Stimulated activated CD8-positive, alpha-beta memory T cell treated with anti-CD3 and anti-CD28 coated beads, Interleukin-2, amount 100 ng/mL, for 1 hour (primary cell): ENCODE data around the gene PCDHGB3.

Source experiments
- DNase-seq, 2 donors: peaks; one replicate each; pipeline ENCODE4 v3.0.0-alpha.2; 2020; ENCODE audit warnings: low read depth in 2 of 2

PCDHGB3 gene

DNA sequence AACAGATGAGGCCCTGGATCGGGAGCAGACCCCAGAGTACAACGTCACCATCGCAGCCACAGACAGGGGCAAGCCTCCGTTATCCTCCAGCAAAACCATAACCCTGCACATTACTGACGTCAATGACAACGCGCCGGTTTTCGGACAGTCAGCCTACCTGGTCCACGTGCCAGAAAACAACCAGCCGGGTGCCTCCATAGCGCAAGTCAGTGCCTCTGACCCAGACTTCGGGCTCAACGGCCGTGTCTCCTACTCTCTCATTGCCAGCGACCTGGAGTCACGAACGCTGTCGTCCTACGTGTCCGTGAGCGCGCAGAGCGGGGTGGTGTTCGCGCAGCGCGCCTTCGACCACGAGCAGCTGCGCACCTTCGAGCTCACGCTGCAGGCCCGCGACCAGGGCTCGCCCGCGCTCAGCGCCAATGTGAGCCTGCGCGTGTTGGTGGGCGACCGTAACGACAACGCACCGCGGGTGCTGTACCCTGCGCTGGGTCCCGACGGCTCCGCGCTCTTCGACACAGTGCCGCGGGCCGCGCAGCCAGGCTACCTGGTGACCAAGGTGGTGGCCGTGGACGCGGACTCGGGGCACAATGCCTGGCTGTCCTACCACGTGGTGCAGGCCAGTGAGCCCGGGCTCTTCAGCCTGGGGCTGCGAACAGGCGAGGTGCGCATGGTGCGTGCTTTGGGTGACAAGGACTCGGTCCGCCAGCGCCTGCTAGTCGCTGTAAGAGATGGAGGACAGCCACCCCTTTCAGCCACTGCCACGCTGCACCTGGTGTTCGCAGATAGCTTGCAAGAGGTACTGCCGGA is 49.2 kb downstream of the PCDHGB3 start:
- no peak for DNase-seq

DNA sequence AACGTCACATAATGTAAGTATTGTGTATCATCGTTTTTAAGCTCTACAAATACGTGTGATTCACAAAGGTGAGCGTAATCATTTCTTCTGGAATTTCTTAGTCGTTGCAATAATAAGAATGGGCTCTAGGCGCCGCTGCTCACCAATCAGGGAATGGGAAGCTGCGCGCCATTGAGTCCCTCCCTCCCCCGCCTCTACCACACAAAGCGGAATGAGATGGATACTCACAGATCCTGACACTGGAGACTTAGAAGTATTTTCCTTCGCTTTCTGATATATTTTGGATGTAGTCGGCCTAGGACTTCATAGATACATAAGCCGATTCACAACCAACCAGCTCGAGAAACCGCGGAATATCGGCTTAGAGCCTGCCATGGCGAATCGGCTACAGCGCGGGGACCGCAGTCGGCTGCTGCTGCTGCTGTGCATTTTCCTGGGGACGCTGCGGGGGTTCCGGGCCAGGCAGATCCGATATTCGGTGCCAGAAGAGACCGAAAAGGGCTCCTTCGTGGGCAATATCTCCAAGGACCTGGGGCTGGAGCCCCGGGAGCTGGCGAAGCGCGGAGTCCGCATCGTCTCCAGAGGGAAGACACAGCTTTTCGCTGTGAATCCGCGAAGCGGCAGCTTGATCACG is 50.9 kb downstream of the PCDHGB3 start, which contains the start of gene PCDHGA11:
PCDHGA11 (plus strand) TSS at position 197 of the 634 bp plus-strand sequence; CDS start at position 374, 177 bp downstream.
- DNase-seq: no peak

DNA sequence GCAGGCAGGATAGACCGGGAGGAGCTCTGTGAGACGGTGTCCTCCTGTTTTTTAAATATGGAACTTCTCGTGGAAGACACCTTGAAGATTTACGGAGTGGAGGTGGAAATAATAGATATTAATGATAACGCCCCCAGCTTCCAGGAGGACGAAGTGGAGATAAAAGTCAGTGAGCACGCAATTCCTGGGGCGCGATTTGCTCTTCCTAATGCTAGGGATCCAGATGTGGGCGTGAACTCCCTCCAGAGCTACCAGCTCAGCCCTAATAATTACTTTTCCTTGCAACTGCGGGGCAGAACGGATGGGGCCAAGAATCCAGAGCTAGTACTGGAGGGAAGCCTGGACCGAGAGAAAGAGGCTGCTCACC is 51.4 kb downstream of the PCDHGB3 start:
- no peak for DNase-seq
